SK-N-SH (cell line): ENCODE results near the gene SASH1. TPM values are rescaled to one million over a fixed set of nuclear protein-coding genes. Genes with fewer than 3 reads are reported as not detected.
"Not testable (repeated sequence)": the region's sequence is repeated elsewhere in the genome, so short reads cannot be mapped to it uniquely, and the experiment has no call there.

Experiments used
- CTCF ChIA-PET: fragments of 300-600, 350-600 bp; formaldehyde crosslinking; extraction: SDS; loops from one replicate; lab custom pipeline; 2021; lab: Yijun Ruan, JAX
- POLR2A ChIA-PET: fragments of 350-600 bp; sonication (Branson Sonifier 250); formaldehyde crosslinking; extraction: SDS; loops from one replicate; lab custom pipeline; 2020; ENCODE audit warnings: antibody characterized with exemption, inconsistent platforms; lab: Yijun Ruan, JAX
- DNase-seq: peaks from one replicate; pipeline ENCODE4 v3.0.0; 2012
- H2AFZ ChIP-seq: fragments of 200-600 bp; sonication (generic); 2 replicates; pipeline ENCODE4 v1.8.1; 2016; ENCODE audit warnings: antibody characterized with exemption, mild to moderate bottlenecking, low read depth
- H3F3A ChIP-seq: fragments of 200-600 bp; sonication (generic); replicated peaks from 2 replicates; pipeline ENCODE3; 2016; ENCODE audit warnings: antibody characterized with exemption, mild to moderate bottlenecking; ENCODE audit not compliant: insufficient read depth
- H3K27ac ChIP-seq, 2 experiments: fragments of 200-500 bp in 1 of 2; fragments of 200-600 bp in 1 of 2; sonication (Bioruptor generic) in 1 of 2; sonication (generic), shearing (Covaris generic) in 1 of 2; 2 replicates each; pipeline versions ENCODE4 v1.5.1 to v1.6.1; 2014 to 2016; ENCODE audit warnings: low read depth in 2 of 2, inconsistent platforms in 1 of 2, low read length in 1 of 2, mild to moderate bottlenecking in 1 of 2, mixed read lengths in 1 of 2
- H3K27me3 ChIP-seq: fragments of 200-600 bp; sonication (generic), shearing (Covaris generic); 2 replicates; pipeline ENCODE4 v1.6.1; 2016; ENCODE audit warnings: mixed run types; ENCODE audit not compliant: insufficient read depth
- H3K36me3 ChIP-seq, 2 experiments: fragments of 200-500 bp in 1 of 2; fragments of 200-600 bp in 1 of 2; sonication (Bioruptor generic) in 1 of 2; sonication (generic) in 1 of 2; replicated peaks in 1 of 2; 2 replicates each; pipeline versions ENCODE3 to v1.5.1; 2014 to 2016; ENCODE audit warnings: low read length in 1 of 2, mild to moderate bottlenecking in 1 of 2; ENCODE audit not compliant: insufficient read depth in 2 of 2, control insufficient read depth in 1 of 2
- H3K4me1 ChIP-seq, 2 experiments: fragments of 200-500 bp in 1 of 2; fragments of 200-600 bp in 1 of 2; sonication (Bioruptor generic) in 1 of 2; sonication (generic), shearing (Covaris generic) in 1 of 2; 2 replicates each; pipeline versions ENCODE4 v1.5.1 to v1.6.1; 2014 to 2016; ENCODE audit warnings: low read depth in 1 of 2, low read length in 1 of 2, mixed run types in 1 of 2; ENCODE audit not compliant: insufficient read depth in 2 of 2, control insufficient read depth in 1 of 2
- H3K4me2 ChIP-seq: fragments of 200-600 bp; sonication (generic), shearing (Covaris generic); 2 replicates; pipeline ENCODE4 v1.6.1; 2017; ENCODE audit warnings: mixed run types
- H3K4me3 ChIP-seq, 2 experiments: fragments of 200-500 bp in 1 of 2; fragments of 200-600 bp in 1 of 2; sonication (Bioruptor generic) in 1 of 2; sonication (generic), shearing (Covaris generic) in 1 of 2; 2 replicates each; pipeline versions ENCODE4 v1.5.1 to v1.8.1; 2014 to 2016; ENCODE audit warnings: low read depth in 2 of 2, inconsistent platforms in 1 of 2, low read length in 1 of 2, mild to moderate bottlenecking in 1 of 2, mixed read lengths in 1 of 2, moderate library complexity in 1 of 2
- H3K79me2 ChIP-seq: fragments of 200-600 bp; sonication (generic); 2 replicates; pipeline ENCODE4 v1.8.1; 2017; ENCODE audit warnings: mild to moderate bottlenecking; ENCODE audit not compliant: insufficient read depth
- H3K9ac ChIP-seq: fragments of 200-600 bp; sonication (generic); 2 replicates; pipeline ENCODE4 v1.6.1; 2017; ENCODE audit warnings: mixed run types
- H3K9me2 ChIP-seq: fragments of 200-600 bp; sonication (generic); 2 replicates; pipeline ENCODE4 v1.6.1; 2017; ENCODE audit warnings: mixed run types
- H3K9me3 ChIP-seq: fragments of 200-600 bp; sonication (generic); 2 replicates; pipeline ENCODE4 v1.6.1; 2017; ENCODE audit warnings: mixed run types, mild to moderate bottlenecking, moderate library complexity
- H4K20me1 ChIP-seq: fragments of 200-600 bp; sonication (generic); 2 replicates; pipeline ENCODE4 v1.6.1; 2017; ENCODE audit warnings: mild to moderate bottlenecking, mixed run types; ENCODE audit not compliant: insufficient read depth
- ELF1 ChIP-seq: IDR thresholded peaks from 2 replicates; pipeline ENCODE4 v1.4.0; 2012
- FOXM1 ChIP-seq: IDR thresholded peaks from 2 replicates; pipeline ENCODE4 v1.4.0; 2012; ENCODE audit warnings: low read depth, mild to moderate bottlenecking
- GATA2 ChIP-seq: sonication (generic); formaldehyde crosslinking; IDR thresholded peaks from 2 replicates; pipeline ENCODE4 v1.5.0; 2020; ENCODE audit warnings: mild to moderate bottlenecking, missing genetic modification reagents
- JUND ChIP-seq: IDR thresholded peaks from 2 replicates; pipeline ENCODE4 v1.4.0; 2012
- MEF2A ChIP-seq: IDR thresholded peaks from 2 replicates; pipeline ENCODE4 v1.4.0; 2012; ENCODE audit warnings: low read depth, borderline replicate concordance
- NRF1 ChIP-seq: IDR thresholded peaks from 2 replicates; pipeline ENCODE4 v1.6.1; 2012; ENCODE audit warnings: low read depth, mild to moderate bottlenecking, low read length
- POLR2AphosphoS5 ChIP-seq: IDR thresholded peaks from 2 replicates; pipeline ENCODE4 v1.6.1; 2012; ENCODE audit warnings: low read depth, low read length
- RCOR1 ChIP-seq: fragments of 150-350 bp; IDR thresholded peaks from 2 replicates; pipeline ENCODE4 v1.6.1; 2017; ENCODE audit warnings: antibody characterized with exemption, low read length
- SIN3A ChIP-seq: IDR thresholded peaks from 2 replicates; pipeline ENCODE4 v1.6.1; 2012; ENCODE audit warnings: low read depth, mild to moderate bottlenecking, low read length, moderate library complexity, borderline replicate concordance
- YY1 ChIP-seq: IDR thresholded peaks from 2 replicates; pipeline ENCODE4 v1.4.0; 2012; ENCODE audit warnings: low read depth, mild to moderate bottlenecking
- WGBS: methylation state at CpG from one replicate; pipeline ENCODE4 v1.1.6; 2017; ENCODE audit warnings: low lambda C conversion rate; 5-methylcytosine and 5-hydroxymethylcytosine counted together
- polyA plus RNA-seq, 3 experiments: library from polyadenylated mRNA; depleted of rRNA; stranded (reverse); fragments of >200 nt; gene quantifications; 2 replicates each; pipeline ENCODE4 v1.2.3, GENCODE V29; 2012
- TF ChIP-seq, protein P1 (sequence below): IDR thresholded peaks from 2 replicates; pipeline ENCODE4; 2012
- TF ChIP-seq, protein P2 (sequence below): fragments of 200-600 bp; sonication (generic); IDR thresholded peaks from 2 replicates; pipeline ENCODE4 v1.6.1; 2017; ENCODE audit warnings: antibody characterized with exemption, mild to moderate bottlenecking, moderate library complexity
- TF ChIP-seq, protein P3 (sequence below): fragments of 150-350 bp; IDR thresholded peaks from 2 replicates; pipeline ENCODE4 v1.6.1; 2017; ENCODE audit warnings: antibody characterized with exemption, low read length, low read depth, borderline replicate concordance
- TF ChIP-seq, protein P4 (sequence below): IDR thresholded peaks from 2 replicates; pipeline ENCODE4 v1.4.0; 2012; ENCODE audit warnings: low read depth, borderline replicate concordance
- TF ChIP-seq, protein P5 (sequence below): fragments of 150-350 bp; IDR thresholded peaks from 2 replicates; pipeline ENCODE4 v1.6.1; 2016; ENCODE audit warnings: mild to moderate bottlenecking, low read depth, low read length

The SASH1 gene
- polyA plus RNA-seq, 1 of the 3 experiments (the other 2 are of a cell fraction) = 19.8 TPM

DNA sequence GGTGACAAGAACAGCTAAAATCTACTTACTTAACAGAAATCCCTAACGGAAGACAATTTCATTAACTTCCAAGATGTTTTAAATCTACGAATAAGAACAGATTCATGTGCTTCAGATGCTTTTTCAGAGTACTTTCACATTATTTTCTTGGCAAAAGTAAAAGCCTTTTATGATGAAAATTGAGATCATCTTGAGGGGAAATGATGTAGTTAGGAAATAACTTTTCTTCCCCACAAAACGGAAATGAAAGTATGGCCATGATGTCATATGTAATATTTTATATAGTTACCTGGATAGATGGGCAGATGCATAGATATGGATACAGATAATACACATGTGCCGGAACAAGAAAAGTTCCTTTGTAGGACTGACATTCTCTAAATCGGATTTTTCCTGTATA lies 32.8 kb downstream of the SASH1 start (continued):
- no peak for TF ChIP-seq JUND
- no peak for TF ChIP-seq GATA2 (CRISPR knock-in tag)

DNA sequence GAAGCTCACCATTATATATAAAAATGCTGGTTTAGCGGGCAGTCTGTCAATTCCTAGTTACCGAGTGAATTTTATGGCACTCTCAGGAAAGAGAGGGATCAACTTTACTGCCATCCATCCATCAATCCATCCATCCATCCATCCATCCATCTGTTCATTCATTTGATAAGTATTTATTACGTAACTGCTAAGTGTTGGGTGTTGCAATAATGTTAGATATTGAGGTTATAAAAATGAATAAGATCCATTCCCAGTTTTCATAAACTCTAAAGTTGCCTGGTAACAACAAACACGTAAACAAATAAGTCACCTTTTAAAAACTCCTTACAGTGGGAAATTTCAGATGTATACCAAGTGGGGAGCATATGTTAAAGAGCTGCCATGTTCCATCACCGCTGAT lies 36.8 kb downstream of the SASH1 start:
- no peak overlapping the region for H3K9ac ChIP-seq
- peaks cover 10% of the 10 kb centered on the region for H3F3A ChIP-seq
- H4K20me1 ChIP-seq = no peaks in the 10 kb centered on the region
- POLR2A ChIA-PET = no interaction called here
- no peaks in the 10 kb centered on the region for H3K9me2 ChIP-seq
- no peak for DNase-seq
- no peaks in the 10 kb centered on the region for H3K27me3 ChIP-seq
- WGBS = 80% methylated on average over 5 of the region's 5 CpGs
- H3K4me3 ChIP-seq = no peak overlapping the region
- CTCF ChIA-PET = no interaction called here
- H3K9me3 ChIP-seq = no peaks in the 10 kb centered on the region
- H3K27ac ChIP-seq = peak overlapping the region in 1 of 2 experiments; percentile 65; a peak in 1 of 4 replicates
- H3K36me3 ChIP-seq = peaks cover 0 to 6% of the 10 kb centered on the region in 2 experiments
- TF ChIP-seq NRF1 (no peak), POLR2AphosphoS5 (no peak), ELF1 (no peak), FOXM1 (no peak), SIN3A (no peak), RCOR1 (no peak)
- TF ChIP-seq, protein P1, sequence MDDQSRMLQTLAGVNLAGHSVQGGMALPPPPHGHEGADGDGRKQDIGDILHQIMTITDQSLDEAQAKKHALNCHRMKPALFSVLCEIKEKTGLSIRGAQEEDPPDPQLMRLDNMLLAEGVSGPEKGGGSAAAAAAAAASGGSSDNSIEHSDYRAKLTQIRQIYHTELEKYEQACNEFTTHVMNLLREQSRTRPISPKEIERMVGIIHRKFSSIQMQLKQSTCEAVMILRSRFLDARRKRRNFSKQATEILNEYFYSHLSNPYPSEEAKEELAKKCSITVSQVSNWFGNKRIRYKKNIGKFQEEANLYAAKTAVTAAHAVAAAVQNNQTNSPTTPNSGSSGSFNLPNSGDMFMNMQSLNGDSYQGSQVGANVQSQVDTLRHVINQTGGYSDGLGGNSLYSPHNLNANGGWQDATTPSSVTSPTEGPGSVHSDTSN = no peak
- TF ChIP-seq, protein P2, sequence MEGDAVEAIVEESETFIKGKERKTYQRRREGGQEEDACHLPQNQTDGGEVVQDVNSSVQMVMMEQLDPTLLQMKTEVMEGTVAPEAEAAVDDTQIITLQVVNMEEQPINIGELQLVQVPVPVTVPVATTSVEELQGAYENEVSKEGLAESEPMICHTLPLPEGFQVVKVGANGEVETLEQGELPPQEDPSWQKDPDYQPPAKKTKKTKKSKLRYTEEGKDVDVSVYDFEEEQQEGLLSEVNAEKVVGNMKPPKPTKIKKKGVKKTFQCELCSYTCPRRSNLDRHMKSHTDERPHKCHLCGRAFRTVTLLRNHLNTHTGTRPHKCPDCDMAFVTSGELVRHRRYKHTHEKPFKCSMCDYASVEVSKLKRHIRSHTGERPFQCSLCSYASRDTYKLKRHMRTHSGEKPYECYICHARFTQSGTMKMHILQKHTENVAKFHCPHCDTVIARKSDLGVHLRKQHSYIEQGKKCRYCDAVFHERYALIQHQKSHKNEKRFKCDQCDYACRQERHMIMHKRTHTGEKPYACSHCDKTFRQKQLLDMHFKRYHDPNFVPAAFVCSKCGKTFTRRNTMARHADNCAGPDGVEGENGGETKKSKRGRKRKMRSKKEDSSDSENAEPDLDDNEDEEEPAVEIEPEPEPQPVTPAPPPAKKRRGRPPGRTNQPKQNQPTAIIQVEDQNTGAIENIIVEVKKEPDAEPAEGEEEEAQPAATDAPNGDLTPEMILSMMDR = no peak
- TF ChIP-seq, protein P3, sequence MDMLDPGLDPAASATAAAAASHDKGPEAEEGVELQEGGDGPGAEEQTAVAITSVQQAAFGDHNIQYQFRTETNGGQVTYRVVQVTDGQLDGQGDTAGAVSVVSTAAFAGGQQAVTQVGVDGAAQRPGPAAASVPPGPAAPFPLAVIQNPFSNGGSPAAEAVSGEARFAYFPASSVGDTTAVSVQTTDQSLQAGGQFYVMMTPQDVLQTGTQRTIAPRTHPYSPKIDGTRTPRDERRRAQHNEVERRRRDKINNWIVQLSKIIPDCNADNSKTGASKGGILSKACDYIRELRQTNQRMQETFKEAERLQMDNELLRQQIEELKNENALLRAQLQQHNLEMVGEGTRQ = no peak
- peaks cover 0 to 6% of the 10 kb centered on the region in 2 experiments; a peak in 1 of 4 replicates for H3K4me1 ChIP-seq
- peaks cover 84% of the 10 kb centered on the region for H3K79me2 ChIP-seq
- H3K4me2 ChIP-seq = no peak overlapping the region
- no peak overlapping the region for H2AFZ ChIP-seq

DNA sequence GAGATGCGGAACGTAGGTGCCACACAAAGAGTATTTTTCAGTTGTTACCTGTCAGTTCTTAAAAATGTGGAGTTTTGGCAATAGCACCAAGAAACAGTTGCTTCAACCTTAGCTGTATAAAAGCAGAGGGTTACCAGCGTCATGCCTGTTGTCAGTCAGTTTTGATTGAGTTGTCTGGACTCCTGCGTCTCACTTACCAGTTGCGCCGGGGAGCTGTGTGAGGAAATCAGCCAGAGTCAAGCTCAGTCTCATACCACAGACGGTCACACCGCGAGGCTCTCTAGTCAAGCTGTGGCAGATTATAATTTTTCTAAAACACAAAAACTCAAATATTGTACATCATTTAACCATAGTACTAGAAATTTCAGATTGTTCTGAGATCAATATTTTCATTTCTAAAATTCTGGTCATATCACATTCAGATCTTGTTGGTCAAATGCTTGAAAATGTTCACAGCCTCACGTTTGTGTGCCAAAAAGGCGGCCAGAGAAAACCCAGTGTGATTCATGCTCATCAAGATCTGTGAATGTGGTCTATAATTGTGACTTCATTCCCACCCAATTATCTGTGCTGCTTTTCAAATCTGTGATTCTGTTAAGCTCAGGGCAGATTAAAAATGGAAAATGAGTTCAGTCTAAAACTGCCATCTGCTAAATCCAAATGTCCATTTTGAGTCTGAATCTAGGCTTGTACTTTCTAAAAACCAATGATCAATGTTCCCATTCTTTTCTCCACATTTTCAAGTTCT lies 37.5 kb downstream of the SASH1 start:
- CTCF ChIA-PET = no interaction called here
- no peak for TF ChIP-seq YY1
- TF ChIP-seq, protein P4, sequence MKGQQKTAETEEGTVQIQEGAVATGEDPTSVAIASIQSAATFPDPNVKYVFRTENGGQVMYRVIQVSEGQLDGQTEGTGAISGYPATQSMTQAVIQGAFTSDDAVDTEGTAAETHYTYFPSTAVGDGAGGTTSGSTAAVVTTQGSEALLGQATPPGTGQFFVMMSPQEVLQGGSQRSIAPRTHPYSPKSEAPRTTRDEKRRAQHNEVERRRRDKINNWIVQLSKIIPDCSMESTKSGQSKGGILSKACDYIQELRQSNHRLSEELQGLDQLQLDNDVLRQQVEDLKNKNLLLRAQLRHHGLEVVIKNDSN = no peak
- no peak for TF ChIP-seq MEF2A
- TF ChIP-seq JUND = no peak
- TF ChIP-seq, protein P5, sequence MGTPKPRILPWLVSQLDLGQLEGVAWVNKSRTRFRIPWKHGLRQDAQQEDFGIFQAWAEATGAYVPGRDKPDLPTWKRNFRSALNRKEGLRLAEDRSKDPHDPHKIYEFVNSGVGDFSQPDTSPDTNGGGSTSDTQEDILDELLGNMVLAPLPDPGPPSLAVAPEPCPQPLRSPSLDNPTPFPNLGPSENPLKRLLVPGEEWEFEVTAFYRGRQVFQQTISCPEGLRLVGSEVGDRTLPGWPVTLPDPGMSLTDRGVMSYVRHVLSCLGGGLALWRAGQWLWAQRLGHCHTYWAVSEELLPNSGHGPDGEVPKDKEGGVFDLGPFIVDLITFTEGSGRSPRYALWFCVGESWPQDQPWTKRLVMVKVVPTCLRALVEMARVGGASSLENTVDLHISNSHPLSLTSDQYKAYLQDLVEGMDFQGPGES = no peak
- Histone ChIP-seq H3F3A (peaks cover 10% of the 10 kb centered on the region), H3K36me3 (peaks cover 0 to 6% of the 10 kb centered on the region in 2 experiments), H3K4me3 (no peak overlapping the region), H3K79me2 (peaks cover 82% of the 10 kb centered on the region), H3K9me2 (no peaks in the 10 kb centered on the region), H4K20me1 (no peaks in the 10 kb centered on the region), H3K4me2 (no peak overlapping the region), H3K9me3 (no peaks in the 10 kb centered on the region), H3K27me3 (no peaks in the 10 kb centered on the region), H3K27ac (peak overlapping the region in 1 of 2 experiments; percentile 65; a peak in 2 of 4 replicates), H3K9ac (no peak overlapping the region), H3K4me1 (peaks cover 0 to 6% of the 10 kb centered on the region in 2 experiments; a peak in 1 of 4 replicates), H2AFZ (no peak overlapping the region)
- POLR2A ChIA-PET = no interaction called here
- DNase-seq = no peak
- 73% methylated on average over 10 of the region's 11 CpGs for WGBS

DNA sequence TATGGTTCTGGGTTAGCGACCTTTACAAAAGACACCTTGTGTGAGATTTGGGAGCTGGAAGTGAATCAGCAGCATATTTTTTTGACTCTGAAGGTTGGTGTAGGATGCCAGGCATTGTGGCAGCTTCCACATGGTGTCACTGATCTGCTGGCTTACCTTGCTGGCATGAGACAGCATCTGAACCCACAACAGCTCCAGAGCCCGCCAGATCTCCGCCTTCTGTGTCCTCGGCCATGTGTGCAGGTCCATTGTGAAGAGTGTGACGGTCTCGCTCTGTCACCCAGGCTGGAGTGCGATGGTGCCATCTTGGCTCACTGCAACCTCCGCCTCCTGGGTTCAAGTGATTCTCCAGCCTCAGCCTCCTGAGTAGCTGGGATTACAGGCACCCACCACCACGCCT lies 39.4 kb downstream of the SASH1 start:
- peaks cover 10% of the 10 kb centered on the region for H3F3A ChIP-seq
- H3K4me2 ChIP-seq, H3K4me3 ChIP-seq, POLR2A ChIA-PET, H3K27me3 ChIP-seq, H3K9me2 ChIP-seq, DNase-seq, H2AFZ ChIP-seq, H3K4me1 ChIP-seq, H3K9me3 ChIP-seq, H4K20me1 ChIP-seq, H3K36me3 ChIP-seq, H3K9ac ChIP-seq: not testable (repeated sequence)
- H3K27ac ChIP-seq = peak overlapping the region in 1 of 2 experiments; percentile 76; a peak in 1 of 4 replicates
- peaks cover 83% of the 10 kb centered on the region for H3K79me2 ChIP-seq
- WGBS = 80% methylated on average over 3 of the region's 9 CpGs
- CTCF ChIA-PET = interaction anchor here (0.6 kb wide), 1 partner anchor 177 kb away, joined by 3 read pairs; no protein-coding TSS in a partner anchor
